Glomerular visceral epithelial cell (primary cell): ENCODE results near the gene PIM2.
A peak's percentile ranks its signal among the peaks of the same experiment; 100 is the strongest.

Source experiments
- DNase-seq: peaks from one replicate; pipeline ENCODE4 v3.0.0-alpha.2; 2016; ENCODE audit errors: extremely low spot score

The PIM2 gene

GRCh38 chrX:48918643-48919340 lies at the start of gene PIM2:
PIM2 (minus strand) TSS chrX:48919024; CDS start chrX:48918834, 190 bp downstream.
- peak; percentile 92 for DNase-seq

DNA sequence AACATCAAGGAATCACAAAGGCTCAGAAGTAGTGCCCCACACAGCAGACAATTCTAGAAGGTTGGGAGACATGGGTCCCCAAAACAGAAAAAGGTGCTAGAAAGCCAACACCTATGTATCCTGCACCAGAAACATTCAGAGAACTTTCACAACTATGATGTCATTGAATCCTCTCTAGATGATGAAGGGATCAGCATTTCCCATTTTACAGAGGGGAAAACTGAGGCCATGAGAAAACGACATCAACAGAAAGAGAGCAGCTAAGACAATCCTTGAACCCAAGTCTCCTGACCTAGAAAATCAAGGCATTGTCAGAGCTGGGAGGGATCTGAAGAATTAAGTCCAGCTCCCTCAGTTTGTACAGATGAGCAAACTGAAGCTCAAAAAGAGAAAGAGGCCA lies 49.6 kb upstream of the PIM2 start:
- no peak for DNase-seq

DNA sequence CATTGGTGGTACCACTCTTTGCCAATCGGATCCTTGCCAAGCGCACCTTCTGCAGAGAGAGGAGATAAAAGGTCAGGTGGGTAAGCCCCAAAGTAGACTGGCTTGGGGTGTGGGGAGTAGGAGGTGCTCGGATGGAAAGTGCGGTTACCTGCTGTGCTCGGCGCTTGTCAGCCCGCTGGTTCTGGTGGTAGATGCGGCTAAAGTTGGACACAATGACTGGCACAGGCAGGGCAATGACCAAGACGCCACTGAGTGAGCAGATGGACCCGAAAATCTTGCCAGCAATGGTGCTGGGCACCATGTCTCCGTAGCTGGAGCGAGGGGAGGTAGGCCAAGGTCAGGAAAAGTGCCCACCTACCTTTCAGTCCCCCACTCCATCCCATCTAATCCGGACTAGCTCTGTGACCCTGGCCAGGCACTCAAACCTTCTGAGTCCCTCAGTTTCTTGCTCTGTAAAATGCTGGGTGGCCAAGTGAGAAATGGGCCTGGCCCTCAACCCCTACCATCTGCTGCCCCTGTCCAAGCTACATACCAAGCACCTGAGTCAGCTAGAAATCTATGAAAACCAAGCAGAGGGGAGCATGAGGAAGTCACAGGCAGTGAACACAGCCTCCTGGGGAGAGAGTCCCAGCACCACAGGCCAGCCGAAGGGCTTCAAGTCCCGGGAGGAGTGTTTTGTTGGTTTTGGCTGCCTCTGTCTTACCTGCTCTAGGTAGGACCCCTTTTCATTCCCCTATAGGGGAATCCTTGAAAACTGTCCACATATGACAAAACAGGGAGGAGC lies 48.2 kb upstream of the PIM2 start:
- DNase-seq, result peak; percentile 62

DNA sequence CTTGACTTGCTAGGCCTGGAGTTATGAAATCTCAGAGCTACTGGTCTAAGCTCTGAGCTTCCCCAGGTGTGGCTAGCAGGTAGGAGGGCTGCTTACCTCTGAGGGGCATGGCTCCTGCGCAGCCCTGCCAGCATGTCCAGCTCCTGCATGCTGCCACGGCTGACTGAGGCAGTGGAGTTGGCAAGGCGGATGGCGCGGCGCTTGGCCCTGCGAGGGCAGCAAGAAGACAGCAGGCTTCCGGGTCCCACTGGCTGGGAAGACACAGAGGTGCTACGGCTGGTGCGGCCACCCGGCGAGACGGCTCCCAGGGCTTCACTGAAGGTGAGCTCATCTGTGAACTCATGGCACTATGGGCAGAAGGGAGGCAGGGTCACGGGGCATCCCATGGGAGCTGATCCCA lies 47.1 kb upstream of the PIM2 start:
- DNase-seq, result no peak

- no peak for DNase-seq
Observed at GRCh38 chrX:48961585-48962091, 42.8 kb upstream of the PIM2 start.

DNA sequence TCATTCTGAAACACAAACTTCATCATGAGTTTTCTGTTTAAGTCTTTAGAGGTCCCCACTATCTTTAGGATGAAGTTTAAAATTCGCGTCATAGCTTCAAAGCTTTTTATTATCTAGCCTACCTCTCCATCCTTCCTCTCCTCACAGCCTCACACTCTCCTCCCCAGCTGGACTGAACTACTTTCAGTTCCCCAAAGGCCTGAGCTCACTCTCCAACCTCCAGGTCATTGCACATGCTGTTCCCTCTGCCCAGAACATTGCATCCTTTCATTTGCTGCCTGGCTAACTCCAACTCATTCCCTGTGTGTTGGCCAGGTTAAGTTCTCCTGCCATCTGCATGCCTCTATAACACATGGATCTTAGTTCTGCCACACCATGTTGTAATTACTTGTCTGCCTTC lies 41.5 kb upstream of the PIM2 start:
- DNase-seq, result no peak

- peak; percentile 43 for DNase-seq
Observed at GRCh38 chrX:48958635-48959094, 39.8 kb upstream of the PIM2 start.

DNA sequence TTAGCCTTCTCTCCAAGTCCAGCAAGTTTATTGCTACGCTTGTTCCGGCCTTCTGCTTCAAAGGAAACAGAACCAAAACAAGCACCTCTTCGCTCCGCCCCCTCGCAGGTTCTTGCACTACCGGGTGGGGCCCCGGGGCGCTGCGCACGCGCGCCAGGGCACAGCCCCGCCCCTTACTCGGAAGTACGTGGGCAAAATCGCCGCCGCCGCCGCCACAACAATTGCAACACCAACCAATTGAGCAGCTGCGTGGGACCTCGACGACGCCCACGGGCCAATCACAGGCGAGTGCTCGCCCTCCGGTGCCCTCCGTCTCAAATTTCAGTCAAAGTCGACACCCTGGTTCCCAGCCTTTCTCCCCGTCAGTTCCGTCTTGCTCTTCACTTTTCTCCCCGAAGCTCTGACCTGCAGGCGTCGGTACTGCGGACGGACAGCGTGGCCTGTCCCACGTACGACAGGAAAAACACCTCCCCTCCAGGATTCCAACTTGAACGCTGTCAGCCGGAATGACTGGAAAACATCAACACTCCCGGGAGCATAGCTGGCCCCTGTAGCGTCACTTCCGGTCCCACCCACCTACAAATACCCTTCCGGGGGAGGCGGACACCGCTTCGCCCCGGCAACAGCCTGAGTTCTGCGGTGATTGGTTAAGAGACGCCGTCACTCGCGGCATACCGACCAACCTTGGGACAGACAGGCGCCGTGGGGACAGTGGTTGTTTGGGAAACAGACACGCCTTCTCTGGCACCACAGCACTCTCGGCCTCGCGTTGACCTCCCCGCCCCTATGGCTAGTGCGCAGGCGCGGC lies 39.2 kb upstream of the PIM2 start:
- peak; percentile 97 for DNase-seq

- DNase-seq, result no peak
Observed at GRCh38 chrX:48957477-48957826, 38.6 kb upstream of the PIM2 start, which contains the start of gene OTUD5. OTUD5 (minus strand) TSS chrX:48957607; CDS start chrX:48957570, 37 bp downstream.

GRCh38 chrX:48956728-48957414 lies 38.0 kb upstream of the PIM2 start:
- DNase-seq, result no peak

- no peak for DNase-seq
Observed at GRCh38 chrX:48948589-48948988, 29.8 kb upstream of the PIM2 start.

DNA sequence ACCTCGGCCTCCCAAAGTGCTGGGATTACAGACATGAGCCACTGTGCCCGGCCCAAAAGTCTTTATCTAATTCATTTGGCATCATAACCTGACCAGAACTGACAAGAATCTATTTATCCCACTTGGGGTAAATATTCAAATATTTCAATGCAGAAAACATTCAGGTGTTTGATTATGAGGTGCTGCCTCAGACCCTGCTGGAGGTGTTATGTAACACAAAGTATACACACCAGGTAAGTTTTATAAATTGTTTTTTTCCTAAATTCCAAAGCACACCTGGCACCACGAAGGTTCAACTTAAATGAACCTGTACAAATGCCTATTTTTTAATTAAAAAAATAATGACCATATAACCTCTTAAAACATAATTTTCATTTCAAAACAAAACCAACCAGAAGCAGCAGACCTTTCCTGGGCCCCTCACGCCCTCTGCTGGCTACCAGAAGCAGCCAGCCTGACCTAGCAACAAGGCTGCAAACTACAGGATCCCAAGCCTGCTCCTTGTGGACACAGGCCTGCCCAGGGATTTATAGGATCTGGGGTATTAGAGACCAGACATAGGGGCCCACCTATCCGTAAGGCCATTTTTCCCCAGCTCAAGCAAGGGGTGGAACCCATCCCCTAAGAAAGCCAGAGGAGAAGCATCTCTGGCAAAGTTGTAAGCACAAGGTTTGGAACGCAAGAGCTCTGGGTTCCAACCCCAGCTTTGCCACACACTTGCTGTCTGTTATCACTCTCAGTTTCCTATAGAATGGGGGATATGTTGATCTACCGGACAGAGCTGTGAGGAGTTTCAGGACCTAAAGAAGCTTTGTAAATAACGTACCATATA lies 26.9 kb upstream of the PIM2 start:
- peak; percentile 37 for DNase-seq

DNA sequence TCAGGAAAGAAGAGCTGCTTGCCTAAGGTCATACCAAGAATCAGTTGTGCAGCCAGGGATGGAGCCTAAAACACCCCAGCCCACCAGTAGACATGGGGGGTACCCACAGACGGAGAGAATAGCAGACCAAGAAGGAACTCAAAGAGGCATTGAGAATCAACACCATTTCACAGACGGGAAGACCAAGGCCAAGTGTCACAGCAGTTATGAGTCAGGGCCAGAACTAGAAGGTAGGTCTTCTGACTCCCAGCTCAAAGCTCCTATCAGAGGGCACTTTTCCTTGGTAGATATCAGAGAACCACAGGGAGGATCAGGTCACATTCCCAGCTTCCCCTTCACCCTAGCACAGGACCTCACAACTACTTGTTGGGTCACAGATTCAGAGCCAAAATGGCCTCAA lies 24.1 kb upstream of the PIM2 start:
- DNase-seq, result no peak

GRCh38 chrX:48940404-48940955 lies 21.7 kb upstream of the PIM2 start:
- no peak for DNase-seq

DNA sequence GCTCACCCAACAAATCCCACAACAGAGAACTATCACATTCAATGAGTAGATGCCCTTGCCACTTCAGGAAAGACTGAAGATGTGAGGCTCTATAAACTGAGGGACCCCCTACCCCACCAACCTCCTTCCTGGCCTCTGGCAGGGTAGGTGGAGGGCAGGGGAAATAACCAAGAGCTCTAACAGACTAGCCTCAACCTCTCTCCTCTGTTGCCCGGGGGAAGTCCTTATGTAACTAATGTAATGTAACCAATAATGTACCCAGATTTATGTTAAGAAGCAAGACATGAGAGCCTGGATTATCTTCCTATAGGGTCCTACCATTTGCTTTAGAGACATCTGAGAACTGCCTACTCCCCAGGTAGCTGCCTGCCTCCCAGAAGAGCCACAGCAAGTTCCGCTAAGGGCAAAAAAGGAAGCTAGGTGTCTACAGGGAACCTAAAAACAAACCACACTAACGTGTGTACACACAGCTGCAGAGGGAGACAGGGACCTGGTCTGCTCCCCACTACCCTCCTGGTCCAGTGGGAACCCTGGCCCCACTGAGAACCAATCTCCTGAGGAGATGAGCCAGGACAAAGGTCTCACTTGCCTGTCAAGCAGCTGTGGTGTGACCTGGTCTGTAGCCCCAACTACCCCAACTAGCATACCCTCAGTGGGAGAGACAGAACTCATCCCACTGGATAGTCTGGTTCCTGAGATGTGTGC lies 20.9 kb upstream of the PIM2 start:
- no peak for DNase-seq

- DNase-seq, result no peak
Observed at GRCh38 chrX:48938721-48939425, 20.0 kb upstream of the PIM2 start.

- peak; percentile 52 for DNase-seq
Observed at GRCh38 chrX:48937054-48937907, 18.5 kb upstream of the PIM2 start.

GRCh38 chrX:48936429-48937053 lies 17.7 kb upstream of the PIM2 start:
- DNase-seq, result no peak
